HG03045 (cell line): ENCODE data around the gene ADAMTS4.
A peak's percentile ranks its signal among the peaks of the same experiment; 100 is the strongest.

Experiments used
- ATAC-seq: cut with Tn5 transposase; IDR thresholded peaks from one replicate; pipeline ENCODE4 v1.9.1; 2021; ENCODE audit warnings: mild to moderate bottlenecking, moderate library complexity; ENCODE audit not compliant: unreplicated experiment

The ADAMTS4 gene

DNA sequence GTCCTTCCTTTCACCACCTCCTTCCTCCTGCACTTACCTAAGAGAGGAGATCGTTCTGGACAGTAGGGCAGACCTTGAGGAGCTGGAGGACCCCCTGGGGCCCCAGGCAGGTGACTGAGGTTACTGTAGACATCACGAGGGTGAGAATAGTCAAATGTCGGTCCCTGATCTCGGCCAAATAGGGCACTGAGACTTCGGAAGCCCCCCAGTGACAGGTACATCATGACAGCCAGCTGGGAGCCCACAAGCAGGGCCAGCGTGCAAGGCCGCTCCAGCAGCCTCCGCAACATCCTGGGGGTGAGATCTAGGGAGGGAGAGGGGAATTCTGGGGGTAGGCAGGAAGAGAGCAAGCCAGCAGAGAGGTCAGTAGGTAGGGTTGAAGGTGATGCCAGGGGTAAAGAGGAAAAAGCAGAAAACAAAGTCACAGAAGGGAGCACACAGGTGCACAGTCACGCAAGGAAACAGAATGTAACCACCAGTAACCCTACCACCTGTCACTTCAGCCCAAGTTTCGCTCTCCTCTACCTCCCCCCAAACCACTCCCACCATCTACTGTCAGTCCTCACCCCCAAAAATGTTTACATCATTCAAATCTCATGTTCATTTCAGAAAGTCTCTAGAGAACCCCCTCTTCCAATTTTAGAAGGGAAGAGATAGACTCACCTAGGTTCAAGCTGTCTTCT lies 22.9 kb downstream of the ADAMTS4 start:
- no peak for ATAC-seq

DNA sequence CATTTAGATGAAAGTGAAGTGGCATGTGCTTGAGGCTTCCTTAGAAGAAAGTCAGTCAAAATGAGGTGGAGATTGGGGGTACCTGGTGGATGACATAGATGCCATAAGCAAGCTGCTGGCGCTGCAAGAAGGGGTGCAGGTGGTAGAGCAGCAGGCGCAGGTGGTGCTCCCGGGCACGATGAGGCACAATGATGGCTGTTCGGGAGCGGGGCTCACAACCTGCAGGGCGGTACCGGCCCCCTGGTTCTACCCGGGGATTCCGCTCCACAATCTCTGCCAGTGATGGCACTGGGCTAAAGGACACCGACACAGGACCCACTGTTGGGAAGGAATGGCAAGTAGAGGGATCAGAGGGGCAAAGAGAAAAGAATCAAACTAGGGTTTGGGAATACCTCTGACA lies 23.9 kb downstream of the ADAMTS4 start:
- no peak for ATAC-seq

GRCh38 chr1:161173711-161174110 lies 25.1 kb downstream of the ADAMTS4 start:
- no peak for ATAC-seq

- no peak for ATAC-seq
These were observed 26.0 kb downstream of the ADAMTS4 start for GRCh38 chr1:161172776-161173376.

DNA sequence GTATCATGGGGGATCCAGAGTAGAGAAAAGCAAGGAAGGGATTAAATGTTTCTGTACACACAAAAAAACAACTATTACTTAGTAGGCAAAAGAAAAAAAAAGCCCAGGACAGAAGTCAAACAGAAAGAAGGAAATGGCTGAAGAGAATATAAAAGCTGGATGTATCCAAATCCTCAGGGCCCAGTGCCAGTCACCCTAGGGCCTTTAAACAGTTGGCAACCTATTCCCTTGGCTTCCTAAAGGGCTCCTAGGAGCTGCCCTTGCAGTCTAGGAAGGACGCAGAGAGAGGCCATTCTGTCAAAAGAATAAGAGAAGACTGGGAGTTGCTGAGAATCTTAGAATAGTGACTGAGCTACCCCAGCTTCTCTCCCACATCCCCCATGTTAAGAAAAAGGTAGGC lies 26.5 kb downstream of the ADAMTS4 start:
- no peak for ATAC-seq

GRCh38 chr1:161171696-161172095 lies 27.2 kb downstream of the ADAMTS4 start:
- ATAC-seq: no peak

DNA sequence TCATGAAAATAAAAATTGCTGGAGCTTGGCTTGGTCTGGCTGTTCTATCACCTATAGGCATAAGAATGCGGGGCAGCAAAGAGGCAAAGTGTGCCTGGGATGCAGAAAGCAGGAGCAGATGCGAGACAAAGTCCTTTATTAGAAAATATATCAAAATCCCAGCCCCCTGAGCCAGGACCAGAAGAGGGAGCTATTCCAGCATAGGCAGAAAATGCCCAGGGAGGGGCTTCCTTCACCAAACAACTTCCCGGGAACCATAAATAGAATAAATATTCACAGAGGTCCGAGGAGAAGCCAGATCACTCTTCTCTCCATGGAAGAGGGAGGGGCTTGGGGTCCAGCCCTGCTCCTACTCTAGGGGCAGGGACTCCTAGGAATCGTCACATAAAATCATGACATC lies 27.7 kb downstream of the ADAMTS4 start:
- no peak for ATAC-seq

DNA sequence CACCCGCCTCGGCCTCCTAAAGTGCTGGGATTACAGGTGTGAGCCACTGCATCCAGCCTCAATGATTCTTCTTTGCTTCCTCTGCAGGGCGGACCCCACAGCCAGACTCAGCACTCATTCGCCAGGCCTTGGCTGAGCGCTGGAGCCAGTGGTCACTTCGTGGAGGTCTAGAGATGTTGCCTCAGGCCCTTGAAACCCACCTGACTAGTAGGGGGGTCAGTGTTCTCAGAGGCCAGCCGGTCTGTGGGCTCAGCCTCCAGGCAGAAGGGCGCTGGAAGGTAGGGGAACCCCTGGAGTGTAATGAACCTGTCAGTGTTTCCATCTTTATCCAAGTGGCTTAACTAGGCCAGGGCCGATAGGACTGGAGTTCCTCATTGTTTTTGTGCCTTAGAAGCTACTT lies 29.9 kb downstream of the ADAMTS4 start:
- ATAC-seq: no peak

DNA sequence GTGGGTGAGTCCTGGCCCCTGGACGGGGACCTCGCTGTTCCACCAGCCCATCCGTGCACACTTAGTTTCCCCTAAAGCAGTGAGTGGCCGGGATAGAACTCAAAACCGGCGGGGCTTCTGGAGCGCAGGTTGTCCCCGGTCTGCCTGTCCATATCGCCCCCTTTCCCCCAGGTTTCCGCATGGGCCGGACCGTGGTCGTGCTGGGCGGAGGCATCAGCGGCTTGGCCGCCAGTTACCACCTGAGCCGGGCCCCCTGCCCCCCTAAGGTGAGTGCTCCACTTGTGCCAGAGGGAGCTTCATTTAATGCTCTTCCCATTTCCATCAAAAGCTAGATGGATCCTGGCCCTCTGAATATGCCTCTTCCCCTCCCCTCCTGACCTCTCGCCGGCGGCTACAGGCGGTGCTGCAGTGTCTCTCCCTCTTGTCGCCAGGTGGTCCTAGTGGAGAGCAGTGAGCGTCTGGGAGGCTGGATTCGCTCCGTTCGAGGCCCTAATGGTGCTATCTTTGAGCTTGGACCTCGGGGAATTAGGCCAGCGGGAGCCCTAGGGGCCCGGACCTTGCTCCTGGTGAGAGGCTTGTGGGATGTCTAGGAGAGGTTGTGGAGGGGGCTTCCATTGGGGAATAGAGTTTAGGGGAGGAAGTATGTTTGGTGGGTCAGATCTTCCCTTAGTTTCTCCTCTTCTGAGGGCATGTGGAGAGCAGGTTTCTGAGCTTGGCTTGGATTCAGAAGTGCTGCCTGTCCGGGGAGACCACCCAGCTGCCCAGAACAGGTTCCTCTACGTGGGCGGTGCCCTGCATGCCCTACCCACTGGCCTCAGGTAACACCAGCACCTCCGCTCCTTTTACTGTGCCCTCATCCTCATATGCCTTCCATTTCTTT lies 31.9 kb downstream of the ADAMTS4 start:
- ATAC-seq: no peak

- ATAC-seq: peak; percentile 93
These were observed 32.8 kb downstream of the ADAMTS4 start, which contains the start of gene PPOX for GRCh38 chr1:161165742-161166668. TSS of gene PPOX (plus strand) at chr1:161166426. CDS start at chr1:161166848, 422 bp downstream.

DNA sequence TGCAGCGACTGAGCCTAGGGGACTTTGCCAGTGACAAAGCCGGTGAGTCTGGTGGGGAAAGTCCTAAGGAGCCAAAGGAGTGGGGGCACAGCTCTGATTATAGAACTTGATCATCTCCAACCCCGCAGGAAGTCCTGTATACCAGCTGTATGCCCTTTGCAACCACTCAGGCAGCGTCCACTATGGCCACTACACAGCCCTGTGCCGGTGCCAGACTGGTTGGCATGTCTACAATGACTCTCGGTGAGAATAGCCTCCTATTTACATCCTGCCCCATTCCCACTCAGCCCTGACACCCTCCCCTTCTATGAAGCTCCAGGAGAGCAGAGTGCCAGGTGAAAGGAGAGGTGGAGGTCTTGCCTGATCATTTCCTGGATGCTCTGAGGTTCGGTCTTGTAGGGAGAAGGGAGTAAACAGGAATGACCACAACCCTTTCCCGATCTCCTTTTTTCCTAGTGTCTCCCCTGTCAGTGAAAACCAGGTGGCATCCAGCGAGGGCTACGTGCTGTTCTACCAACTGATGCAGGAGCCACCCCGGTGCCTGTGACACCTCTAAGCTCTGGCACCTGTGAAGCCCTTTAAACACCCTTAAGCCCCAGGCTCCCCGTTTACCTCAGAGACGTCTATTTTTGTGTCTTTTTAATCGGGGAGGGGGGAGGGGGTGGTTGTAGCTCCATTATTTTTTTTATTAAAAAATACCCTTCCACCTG lies 33.8 kb downstream of the ADAMTS4 start:
- no peak for ATAC-seq

GRCh38 chr1:161163793-161164192 lies 35.1 kb downstream of the ADAMTS4 start:
- ATAC-seq: no peak

DNA sequence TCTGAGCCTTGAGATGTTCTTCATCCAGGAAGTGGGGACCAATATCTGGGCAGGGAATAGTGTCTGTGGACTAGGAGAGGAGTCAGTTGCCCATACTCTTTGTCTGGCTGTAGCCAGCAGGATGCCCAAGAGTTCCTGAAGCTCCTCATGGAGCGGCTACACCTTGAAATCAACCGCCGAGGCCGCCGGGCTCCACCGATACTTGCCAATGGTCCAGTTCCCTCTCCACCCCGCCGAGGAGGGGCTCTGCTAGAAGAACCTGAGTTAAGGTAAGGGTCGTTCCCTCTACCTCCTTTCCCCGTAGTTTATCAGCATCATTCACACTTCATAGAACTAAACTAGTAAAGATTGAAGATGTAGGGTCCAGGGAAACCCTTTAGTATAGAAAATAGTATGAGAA lies 36.0 kb downstream of the ADAMTS4 start:
- ATAC-seq: no peak

DNA sequence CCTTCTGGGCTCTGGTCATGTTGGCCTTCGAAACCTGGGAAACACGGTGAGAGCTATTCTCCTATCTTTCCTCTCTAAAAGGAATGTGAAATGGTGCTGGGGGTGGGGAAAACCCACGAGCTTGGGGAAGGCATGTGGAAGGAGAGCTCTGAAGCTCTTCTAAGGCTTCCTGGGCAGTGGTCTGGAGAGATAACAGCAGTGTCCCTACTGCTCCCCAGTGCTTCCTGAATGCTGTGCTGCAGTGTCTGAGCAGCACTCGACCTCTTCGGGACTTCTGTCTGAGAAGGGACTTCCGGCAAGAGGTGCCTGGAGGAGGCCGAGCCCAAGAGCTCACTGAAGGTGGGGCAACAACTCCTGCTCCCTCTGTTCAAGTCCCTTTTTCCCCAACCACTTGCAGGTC lies 36.8 kb downstream of the ADAMTS4 start:
- no peak for ATAC-seq

DNA sequence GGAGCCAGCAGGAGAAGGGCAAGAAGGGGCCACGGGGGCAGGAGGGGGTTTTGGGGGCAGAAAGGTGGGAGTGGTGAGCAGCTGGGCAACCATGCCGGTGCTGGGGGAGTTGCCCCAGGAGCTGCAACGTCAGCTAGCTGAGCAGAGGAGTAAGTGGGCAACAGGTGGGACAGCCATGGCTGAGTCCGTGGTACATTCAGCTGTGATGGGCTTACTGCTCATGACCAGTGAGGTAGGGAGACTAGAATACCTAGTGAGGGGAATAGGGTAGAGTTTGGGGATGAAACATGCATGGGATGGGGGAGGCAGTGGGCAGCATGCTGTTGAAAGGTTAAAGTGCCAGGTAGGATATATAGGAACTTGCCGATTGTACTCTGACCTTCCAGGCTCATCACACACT lies 37.2 kb downstream of the ADAMTS4 start:
- no peak for ATAC-seq

- no peak for ATAC-seq
These were observed 38.1 kb downstream of the ADAMTS4 start for GRCh38 chr1:161160671-161161145.

- ATAC-seq: no peak
These were observed 39.0 kb downstream of the ADAMTS4 start for GRCh38 chr1:161159913-161160243.

DNA sequence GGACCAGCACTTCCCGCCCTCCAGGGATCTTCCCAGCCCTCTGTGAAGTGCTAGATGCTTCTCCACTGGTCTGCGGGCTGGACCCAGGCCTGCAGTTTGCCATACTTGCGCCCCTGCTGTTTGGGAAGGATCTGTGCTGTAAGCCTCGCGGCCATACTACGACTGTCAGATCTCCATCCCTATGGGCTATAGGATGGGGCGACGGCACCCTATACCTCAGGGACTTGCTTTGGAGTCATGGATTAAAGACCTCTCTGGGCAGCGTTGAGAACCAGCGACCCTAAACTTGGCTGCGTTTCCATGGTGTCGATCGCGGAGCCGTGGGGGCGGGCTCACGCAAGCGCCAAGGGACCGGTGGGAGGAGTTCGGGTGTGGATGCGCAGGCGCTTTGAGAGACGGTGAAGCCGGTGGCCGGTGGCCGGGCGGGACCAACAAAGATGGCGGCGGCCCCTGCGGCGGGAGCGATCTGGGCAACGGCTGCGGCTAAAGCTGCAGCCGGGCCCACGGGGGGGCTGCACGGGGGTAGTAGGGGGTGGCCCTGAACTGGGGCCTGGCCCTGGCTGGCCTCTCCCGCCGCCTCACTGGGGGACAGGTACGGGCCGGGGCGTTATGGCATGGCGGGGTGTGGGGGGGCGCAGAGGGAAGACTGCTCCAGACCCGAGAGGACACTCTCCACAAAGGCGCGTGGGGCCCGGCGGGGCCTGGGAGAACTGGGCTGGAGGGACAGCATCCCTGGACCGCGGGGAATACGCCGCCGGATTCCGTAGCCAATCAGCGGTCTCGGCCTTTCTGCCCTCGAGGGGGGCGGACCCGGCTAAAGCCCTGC lies 39.6 kb downstream of the ADAMTS4 start, which contains the start of gene USP21:
Gene USP21, plus strand, starts transcription at position 414 of the 826 bp plus-strand sequence. CDS start 1,141 bp downstream, outside the sequence.
- ATAC-seq: peak; percentile 87
